Activated CD4-positive, alpha-beta T cell treated with anti-CD3 and anti-CD28 coated beads, Interleukin-2, amount 50 U/mL, for 24 hours (primary cell): ENCODE results near the gene BRCA2.

Experiments used
- DNase-seq, 2 donors: peaks; one replicate each; pipeline ENCODE4 v3.0.0-alpha.2; 2020; ENCODE audit warnings: low read depth in 1 of 2, low spot score in 1 of 2

Gene BRCA2, protein sequence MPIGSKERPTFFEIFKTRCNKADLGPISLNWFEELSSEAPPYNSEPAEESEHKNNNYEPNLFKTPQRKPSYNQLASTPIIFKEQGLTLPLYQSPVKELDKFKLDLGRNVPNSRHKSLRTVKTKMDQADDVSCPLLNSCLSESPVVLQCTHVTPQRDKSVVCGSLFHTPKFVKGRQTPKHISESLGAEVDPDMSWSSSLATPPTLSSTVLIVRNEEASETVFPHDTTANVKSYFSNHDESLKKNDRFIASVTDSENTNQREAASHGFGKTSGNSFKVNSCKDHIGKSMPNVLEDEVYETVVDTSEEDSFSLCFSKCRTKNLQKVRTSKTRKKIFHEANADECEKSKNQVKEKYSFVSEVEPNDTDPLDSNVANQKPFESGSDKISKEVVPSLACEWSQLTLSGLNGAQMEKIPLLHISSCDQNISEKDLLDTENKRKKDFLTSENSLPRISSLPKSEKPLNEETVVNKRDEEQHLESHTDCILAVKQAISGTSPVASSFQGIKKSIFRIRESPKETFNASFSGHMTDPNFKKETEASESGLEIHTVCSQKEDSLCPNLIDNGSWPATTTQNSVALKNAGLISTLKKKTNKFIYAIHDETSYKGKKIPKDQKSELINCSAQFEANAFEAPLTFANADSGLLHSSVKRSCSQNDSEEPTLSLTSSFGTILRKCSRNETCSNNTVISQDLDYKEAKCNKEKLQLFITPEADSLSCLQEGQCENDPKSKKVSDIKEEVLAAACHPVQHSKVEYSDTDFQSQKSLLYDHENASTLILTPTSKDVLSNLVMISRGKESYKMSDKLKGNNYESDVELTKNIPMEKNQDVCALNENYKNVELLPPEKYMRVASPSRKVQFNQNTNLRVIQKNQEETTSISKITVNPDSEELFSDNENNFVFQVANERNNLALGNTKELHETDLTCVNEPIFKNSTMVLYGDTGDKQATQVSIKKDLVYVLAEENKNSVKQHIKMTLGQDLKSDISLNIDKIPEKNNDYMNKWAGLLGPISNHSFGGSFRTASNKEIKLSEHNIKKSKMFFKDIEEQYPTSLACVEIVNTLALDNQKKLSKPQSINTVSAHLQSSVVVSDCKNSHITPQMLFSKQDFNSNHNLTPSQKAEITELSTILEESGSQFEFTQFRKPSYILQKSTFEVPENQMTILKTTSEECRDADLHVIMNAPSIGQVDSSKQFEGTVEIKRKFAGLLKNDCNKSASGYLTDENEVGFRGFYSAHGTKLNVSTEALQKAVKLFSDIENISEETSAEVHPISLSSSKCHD (N-terminal part only)

DNA sequence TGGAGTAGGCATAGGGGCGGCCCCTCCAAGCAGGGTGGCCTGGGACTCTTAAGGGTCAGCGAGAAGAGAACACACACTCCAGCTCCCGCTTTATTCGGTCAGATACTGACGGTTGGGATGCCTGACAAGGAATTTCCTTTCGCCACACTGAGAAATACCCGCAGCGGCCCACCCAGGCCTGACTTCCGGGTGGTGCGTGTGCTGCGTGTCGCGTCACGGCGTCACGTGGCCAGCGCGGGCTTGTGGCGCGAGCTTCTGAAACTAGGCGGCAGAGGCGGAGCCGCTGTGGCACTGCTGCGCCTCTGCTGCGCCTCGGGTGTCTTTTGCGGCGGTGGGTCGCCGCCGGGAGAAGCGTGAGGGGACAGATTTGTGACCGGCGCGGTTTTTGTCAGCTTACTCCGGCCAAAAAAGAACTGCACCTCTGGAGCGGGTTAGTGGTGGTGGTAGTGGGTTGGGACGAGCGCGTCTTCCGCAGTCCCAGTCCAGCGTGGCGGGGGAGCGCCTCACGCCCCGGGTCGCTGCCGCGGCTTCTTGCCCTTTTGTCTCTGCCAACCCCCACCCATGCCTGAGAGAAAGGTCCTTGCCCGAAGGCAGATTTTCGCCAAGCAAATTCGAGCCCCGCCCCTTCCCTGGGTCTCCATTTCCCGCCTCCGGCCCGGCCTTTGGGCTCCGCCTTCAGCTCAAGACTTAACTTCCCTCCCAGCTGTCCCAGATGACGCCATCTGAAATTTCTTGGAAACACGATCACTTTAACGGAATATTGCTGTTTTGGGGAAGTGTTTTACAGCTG is at the start of gene BRCA2, which contains the start of gene ZAR1L:
TSS of gene BRCA2 (plus strand) at position 271 of the 790 bp plus-strand sequence. CDS start 953 bp downstream, outside the sequence.
TSS of gene ZAR1L (minus strand) at position 126 of the 790 bp plus-strand sequence. CDS start 3,438 bp downstream, outside the sequence.
- peak; percentile 66 to 82 for DNase-seq

DNA sequence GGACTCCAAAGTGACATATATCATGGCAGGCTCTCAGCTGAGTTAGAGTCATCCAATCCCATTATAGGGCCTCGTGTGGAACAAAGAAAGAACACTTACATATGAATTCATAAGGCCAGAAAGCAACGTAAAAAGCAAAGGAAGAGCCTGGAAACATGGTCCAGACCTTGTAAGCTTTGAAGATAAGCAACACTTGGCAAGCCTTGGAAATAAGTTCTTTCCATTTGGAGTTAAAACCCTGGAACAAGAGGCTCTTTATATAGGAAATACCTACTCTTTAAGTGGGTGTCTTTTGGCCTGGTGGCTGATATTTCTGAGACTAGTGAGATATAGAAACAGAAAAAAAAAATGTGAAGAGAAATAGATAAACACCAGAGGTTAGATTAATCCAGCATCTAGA is 49.6 kb upstream of the BRCA2 start:
- no peak for DNase-seq

DNA sequence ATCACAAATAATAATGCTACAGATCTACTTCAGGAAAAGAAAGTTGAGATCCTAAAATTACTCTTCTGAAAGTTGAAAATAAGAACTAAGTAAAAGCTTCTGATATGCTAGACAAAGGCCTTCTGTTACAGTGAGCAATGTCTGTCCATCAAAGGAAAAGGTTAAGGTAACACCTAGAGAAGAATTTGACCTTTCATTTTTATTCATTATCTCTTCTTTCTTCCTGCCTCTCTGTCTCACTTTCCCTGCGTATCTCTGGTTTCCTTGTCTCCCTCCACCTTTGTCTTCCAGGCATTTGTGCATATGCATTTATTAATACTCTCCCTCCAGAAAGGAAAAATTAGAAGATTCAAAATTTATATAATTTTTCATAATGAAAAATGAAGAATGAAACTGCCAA is 49.2 kb upstream of the BRCA2 start:
- DNase-seq: no peak

GRCh38 chr13:32267836-32268439 is 47.4 kb upstream of the BRCA2 start:
- DNase-seq: peak; percentile 14 to 27

DNA sequence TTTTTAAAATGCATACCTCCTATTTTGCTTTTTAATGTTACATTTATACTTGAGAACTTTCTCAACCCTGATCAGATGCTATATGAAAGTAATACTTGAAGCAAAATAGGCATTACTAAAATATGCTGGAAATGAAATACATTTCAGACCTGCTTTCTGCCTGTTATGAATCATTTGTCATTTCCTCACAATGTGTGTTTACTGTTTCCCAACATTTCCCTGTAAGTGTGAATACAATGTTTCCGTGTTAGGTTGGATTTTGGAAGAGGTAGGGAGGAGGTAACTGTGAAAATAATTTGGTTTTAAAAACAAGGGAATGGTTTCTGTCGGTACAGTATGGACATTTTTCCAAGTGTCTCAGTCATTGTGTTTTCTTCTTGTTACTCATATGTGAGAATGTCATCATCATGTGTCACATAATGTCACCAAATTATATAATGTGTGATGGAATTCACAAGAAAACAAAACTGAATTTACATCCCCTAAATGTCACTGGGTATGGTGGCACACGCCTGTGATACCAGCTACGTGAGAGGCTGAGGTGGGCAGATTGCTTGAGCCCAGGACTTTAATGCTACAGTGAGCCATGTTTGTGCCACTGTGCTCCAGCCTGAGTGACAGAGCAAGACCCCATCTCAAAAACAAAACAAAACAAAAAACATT is 43.2 kb upstream of the BRCA2 start:
- no peak for DNase-seq

GRCh38 chr13:32277839-32278238 is 37.5 kb upstream of the BRCA2 start:
- no peak for DNase-seq

GRCh38 chr13:32278426-32278825 is 36.9 kb upstream of the BRCA2 start:
- no peak for DNase-seq

- no peak for DNase-seq
These were observed 34.2 kb upstream of the BRCA2 start for GRCh38 chr13:32281096-32281495.

DNA sequence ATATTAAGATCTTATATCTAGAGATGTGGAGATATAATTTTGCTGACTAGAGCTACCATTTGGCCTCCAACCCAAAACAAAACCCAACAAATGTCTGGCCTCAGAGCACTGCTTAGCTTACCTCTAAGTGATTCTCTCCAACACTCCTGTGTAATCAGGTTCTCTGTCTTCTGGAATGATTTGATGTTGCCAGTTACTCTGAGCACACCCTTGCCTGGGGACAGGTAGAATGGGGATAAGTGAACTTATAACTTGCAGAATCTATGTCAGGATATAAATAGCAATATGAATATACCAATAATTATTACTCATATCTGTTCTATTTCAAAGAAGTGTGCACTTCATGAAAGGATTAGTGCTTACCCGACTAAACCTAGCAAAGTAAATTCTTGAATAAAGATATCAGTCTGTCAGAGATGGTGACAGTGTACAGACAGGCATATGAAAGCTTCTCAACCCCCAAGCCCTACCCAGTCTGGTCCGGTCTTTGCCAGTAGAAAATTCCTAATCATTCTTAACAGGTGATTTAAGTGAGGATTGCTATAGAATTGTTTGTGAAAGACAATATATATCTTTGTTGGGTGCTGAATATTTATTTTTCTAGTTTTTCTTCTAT is 33.1 kb upstream of the BRCA2 start:
- DNase-seq: no peak

- no peak for DNase-seq
These were observed 30.2 kb upstream of the BRCA2 start for GRCh38 chr13:32284927-32285632.

- no peak for DNase-seq
These were observed 29.7 kb upstream of the BRCA2 start for GRCh38 chr13:32285633-32285965.

DNA sequence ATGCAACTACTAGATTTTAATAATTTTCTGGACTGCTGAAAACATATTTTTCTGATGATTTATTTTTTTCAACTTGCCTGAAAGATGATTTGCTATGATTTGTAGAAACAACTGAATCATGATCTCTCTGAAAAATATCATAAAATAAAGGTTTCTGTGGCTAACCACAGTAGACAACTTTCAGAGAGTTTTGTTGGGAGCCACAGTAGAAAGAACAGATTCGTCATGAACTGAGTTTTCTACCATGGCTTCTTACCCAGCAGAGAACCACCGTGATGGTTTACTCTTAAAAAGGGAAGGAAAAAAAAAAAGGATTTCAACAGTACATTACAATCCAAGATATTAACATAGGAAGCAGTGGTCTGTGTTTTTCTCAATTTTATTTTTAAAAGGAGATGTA is 18.1 kb upstream of the BRCA2 start:
- no peak for DNase-seq

DNA sequence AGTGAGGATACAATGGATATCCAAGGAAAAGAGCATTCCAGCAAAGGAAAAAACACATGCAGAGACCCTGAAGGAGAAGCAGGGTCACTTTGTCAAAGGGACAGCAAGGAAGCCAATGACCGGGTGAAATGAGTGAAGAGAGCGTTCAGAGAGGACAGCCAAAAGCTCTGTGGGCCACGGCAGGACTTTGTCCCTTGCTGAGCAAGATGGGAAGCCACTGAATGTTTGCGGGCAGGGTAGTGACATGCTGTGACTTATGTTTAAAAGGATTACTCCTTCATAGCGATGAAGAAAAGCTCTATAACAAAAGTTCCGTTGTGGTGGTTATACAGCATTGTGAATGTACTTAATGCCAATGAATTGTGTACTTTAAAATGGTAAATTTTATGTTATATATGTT is 16.6 kb upstream of the BRCA2 start:
- no peak for DNase-seq

- DNase-seq: no peak
These were observed 15.4 kb upstream of the BRCA2 start for GRCh38 chr13:32299893-32300292.

DNA sequence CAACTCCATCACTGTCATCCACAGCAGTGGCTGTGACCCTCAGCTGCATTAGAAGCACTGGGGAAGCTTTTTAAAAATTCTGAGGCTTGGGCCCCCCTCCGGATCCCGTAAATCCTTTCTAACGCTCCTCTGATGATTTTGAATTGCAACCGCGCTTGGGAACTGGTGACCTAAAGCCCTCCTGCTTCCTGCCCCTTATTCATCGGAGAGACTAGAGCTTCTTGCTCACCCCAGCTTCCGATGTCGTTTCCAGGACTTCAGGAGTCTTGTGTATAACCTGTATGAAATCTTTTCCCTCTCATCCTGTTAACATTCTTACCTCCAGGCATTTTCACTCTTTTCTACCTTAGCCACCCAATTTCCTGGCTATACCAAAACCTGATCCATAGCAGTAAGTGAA is 14.9 kb upstream of the BRCA2 start:
- no peak for DNase-seq

GRCh38 chr13:32300920-32301319 is 14.4 kb upstream of the BRCA2 start:
- DNase-seq: no peak

- DNase-seq: no peak
These were observed 12.8 kb upstream of the BRCA2 start for GRCh38 chr13:32302461-32302860.

DNA sequence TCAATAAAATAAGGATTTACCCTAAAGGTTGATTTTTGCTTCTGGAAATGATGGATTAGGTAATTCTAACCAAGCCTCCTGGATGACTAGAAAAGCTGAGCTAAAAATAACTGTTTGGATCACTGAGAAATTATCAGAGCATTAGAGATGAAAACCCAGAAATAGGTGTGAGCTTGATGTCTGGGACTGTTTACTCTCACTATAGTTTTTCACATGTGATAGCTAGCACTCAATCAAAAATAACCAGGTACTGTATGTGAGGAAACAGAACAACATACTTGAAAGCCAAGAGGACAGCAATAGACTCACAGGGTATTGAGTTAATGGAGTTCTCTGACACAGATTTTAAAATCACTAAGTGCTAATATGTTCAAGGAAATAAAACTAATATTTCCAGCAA is 9.7 kb upstream of the BRCA2 start:
- no peak for DNase-seq
